ENCODE data around the gene NPY5R.

NPY5R gene

GRCh38 chr4:163309466-163309865 lies 34.2 kb upstream of the NPY5R start:
- Histone ChIP-seq H3K4me1 (ENCODE audit: control insufficient read depth in 2 of 2, insufficient read depth in 1 of 2, low read depth in 1 of 2, low read length in 2 of 2) (no peaks in the 10 kb centered on the region), H4K8ac (ENCODE audit: low read depth, low read length) (no peak overlapping the region), H3K18ac (ENCODE audit: low read length) (no peak overlapping the region), H3K36me3 (replicated peaks in 1 of 2; ENCODE audit: control insufficient read depth in 2 of 2, insufficient read depth in 2 of 2, low read length in 2 of 2) (no peaks in the 10 kb centered on the region), H2BK12ac (ENCODE audit: low read length) (no peak overlapping the region), H3K27ac (replicated peaks; ENCODE audit: low read length) (no peak overlapping the region), H3K14ac (ENCODE audit: low read length) (no peak overlapping the region), H3K27me3 (ENCODE audit: control insufficient read depth in 3 of 3, insufficient read depth in 3 of 3, low read depth in 1 of 3, low read length in 3 of 3) (no peaks in the 10 kb centered on the region), H2BK5ac (ENCODE audit: low read length) (no peak overlapping the region), H3K9me3 (replicated peaks in 1 of 2; ENCODE audit: control insufficient read depth in 2 of 2, insufficient read depth in 1 of 2, low read depth in 1 of 2, low read length in 2 of 2) (no peaks in the 10 kb centered on the region), H2BK120ac (ENCODE audit: low read depth, low read length) (no peak overlapping the region), H3K79me1 (ENCODE audit: low read depth, low read length) (no peaks in the 10 kb centered on the region), H3K9ac (ENCODE audit: low read depth, low read length, poor library complexity) (no peak overlapping the region), H2BK15ac (ENCODE audit: low read length) (no peak overlapping the region), H3K23ac (ENCODE audit: low read depth, low read length, poor library complexity) (no peak overlapping the region), H2AK5ac (ENCODE audit: low read depth, low read length) (no peak overlapping the region), H4K91ac (ENCODE audit: low read depth, low read length, poor library complexity) (no peak overlapping the region), H2AFZ (ENCODE audit: low read length) (no peak overlapping the region), H3K4me3 (ENCODE audit: low read length in 2 of 2) (no peak overlapping the region), H3K4me2 (ENCODE audit: insufficient read depth, low read length, poor library complexity, severe bottlenecking) (no peak overlapping the region), H3K4ac (ENCODE audit: low read length) (no peak overlapping the region)
- no CpG with 5 or more reads among the region's 1 CpG for WGBS, 2 donors (ENCODE audit: extremely low coverage in 2 of 2, insufficient read length in 2 of 2, insufficient replicate concordance in 1 of 2)
- DNase-seq (ENCODE audit: low spot score): no peak

DNA sequence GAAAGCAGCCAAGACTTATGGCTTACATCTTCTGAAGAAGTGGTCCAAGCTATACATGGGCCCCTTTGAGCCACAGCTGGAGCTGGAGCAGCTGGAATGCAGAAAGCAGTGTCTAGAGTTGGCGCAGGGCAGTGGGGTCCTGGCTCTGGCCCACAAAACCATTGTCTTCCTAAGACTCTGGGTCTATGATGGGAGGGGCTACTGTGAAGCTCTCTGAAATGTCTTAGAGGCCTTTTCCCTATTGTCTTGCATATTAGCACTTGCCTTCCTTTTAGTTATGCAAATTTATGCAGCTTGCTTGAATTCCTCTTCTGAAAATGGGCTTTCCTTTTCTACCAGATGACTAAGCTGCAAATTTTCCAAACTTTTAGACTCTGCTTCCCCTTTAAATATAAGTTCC lies 26.6 kb upstream of the NPY5R start:
- Histone ChIP-seq H2BK120ac (ENCODE audit: low read depth, low read length) (no peak overlapping the region), H3K23ac (ENCODE audit: low read depth, low read length, poor library complexity) (no peak overlapping the region), H2BK15ac (ENCODE audit: low read length) (no peak overlapping the region), H3K18ac (ENCODE audit: low read length) (no peak overlapping the region), H3K14ac (ENCODE audit: low read length) (no peak overlapping the region), H4K91ac (ENCODE audit: low read depth, low read length, poor library complexity) (no peak overlapping the region), H3K9me3 (replicated peaks in 1 of 2; ENCODE audit: control insufficient read depth in 2 of 2, insufficient read depth in 1 of 2, low read depth in 1 of 2, low read length in 2 of 2) (peaks cover 3 to 5% of the 10 kb centered on the region in 2 donors), H4K8ac (ENCODE audit: low read depth, low read length) (no peak overlapping the region), H3K4me1 (ENCODE audit: control insufficient read depth in 2 of 2, insufficient read depth in 1 of 2, low read depth in 1 of 2, low read length in 2 of 2) (no peaks in the 10 kb centered on the region), H3K9ac (ENCODE audit: low read depth, low read length, poor library complexity) (no peak overlapping the region), H2BK5ac (ENCODE audit: low read length) (no peak overlapping the region), H3K4me2 (ENCODE audit: insufficient read depth, low read length, poor library complexity, severe bottlenecking) (no peak overlapping the region), H3K27me3 (ENCODE audit: control insufficient read depth in 3 of 3, insufficient read depth in 3 of 3, low read depth in 1 of 3, low read length in 3 of 3) (no peaks in the 10 kb centered on the region), H2AK5ac (ENCODE audit: low read depth, low read length) (no peak overlapping the region), H2BK12ac (ENCODE audit: low read length) (no peak overlapping the region), H3K27ac (replicated peaks; ENCODE audit: low read length) (no peak overlapping the region), H3K36me3 (replicated peaks in 1 of 2; ENCODE audit: control insufficient read depth in 2 of 2, insufficient read depth in 2 of 2, low read length in 2 of 2) (no peaks in the 10 kb centered on the region), H3K4ac (ENCODE audit: low read length) (no peak overlapping the region), H3K4me3 (ENCODE audit: low read length in 2 of 2) (peak overlapping the region in 1 of 2 donors; percentile 67), H2AFZ (ENCODE audit: low read length) (no peak overlapping the region), H3K79me1 (ENCODE audit: low read depth, low read length) (no peaks in the 10 kb centered on the region)
- DNase-seq (ENCODE audit: low spot score): no peak
- WGBS, 2 donors (ENCODE audit: extremely low coverage in 2 of 2, insufficient read length in 2 of 2, insufficient replicate concordance in 1 of 2): no CpG with 5 or more reads among the region's 1 CpG

DNA sequence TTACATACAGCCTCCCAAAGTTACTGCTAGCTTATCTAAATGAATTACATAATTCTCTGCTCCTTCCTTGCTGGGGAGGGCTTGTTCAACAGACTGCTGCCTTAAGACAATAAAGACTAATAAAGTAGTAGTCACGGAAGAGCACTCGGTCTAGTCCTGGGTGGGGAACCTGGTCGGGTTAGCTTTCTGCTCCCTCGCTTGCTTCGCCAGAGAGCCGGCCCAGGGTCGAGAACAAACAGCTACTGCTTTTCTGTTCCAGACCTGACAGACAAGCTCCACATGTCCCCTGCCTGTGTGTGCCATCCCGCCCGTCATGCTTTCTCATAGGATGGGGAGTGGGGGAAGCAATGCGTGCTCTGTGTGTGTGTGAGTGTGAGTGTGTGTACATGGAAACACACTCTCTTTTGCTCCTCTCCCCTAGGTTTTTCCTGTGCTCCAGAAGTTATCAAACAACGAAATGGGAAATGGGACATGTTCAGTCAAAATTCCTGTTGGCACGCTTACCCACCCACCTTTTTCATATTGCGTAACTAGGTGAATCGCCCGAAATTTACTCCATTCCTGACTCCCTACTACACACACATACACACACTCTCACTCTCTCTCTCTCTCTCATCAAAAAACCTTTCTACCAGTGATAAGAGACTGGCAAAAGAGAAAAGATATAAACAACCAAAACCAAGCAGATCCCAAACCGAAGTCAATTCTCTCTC lies 12.6 kb upstream of the NPY5R start:
- Histone ChIP-seq H3K4me2 (ENCODE audit: insufficient read depth, low read length, poor library complexity, severe bottlenecking) (peak overlapping the region; percentile 93), H2AK5ac (ENCODE audit: low read depth, low read length) (no peak overlapping the region), H2BK5ac (ENCODE audit: low read length) (no peak overlapping the region), H3K79me1 (ENCODE audit: low read depth, low read length) (no peaks in the 10 kb centered on the region), H3K23ac (ENCODE audit: low read depth, low read length, poor library complexity) (no peak overlapping the region), H3K18ac (ENCODE audit: low read length) (no peak overlapping the region), H3K27ac (replicated peaks; ENCODE audit: low read length) (no peak overlapping the region), H3K4me3 (ENCODE audit: low read length in 2 of 2) (no peak overlapping the region), H4K8ac (ENCODE audit: low read depth, low read length) (no peak overlapping the region), H3K4ac (ENCODE audit: low read length) (no peak overlapping the region), H3K36me3 (replicated peaks in 1 of 2; ENCODE audit: control insufficient read depth in 2 of 2, insufficient read depth in 2 of 2, low read length in 2 of 2) (no peaks in the 10 kb centered on the region), H3K4me1 (ENCODE audit: control insufficient read depth in 2 of 2, insufficient read depth in 1 of 2, low read depth in 1 of 2, low read length in 2 of 2) (peaks cover 0 to 3% of the 10 kb centered on the region in 2 donors), H2BK120ac (ENCODE audit: low read depth, low read length) (no peak overlapping the region), H4K91ac (ENCODE audit: low read depth, low read length, poor library complexity) (no peak overlapping the region), H2AFZ (ENCODE audit: low read length) (peak overlapping the region; percentile 97), H3K27me3 (ENCODE audit: control insufficient read depth in 3 of 3, insufficient read depth in 3 of 3, low read depth in 1 of 3, low read length in 3 of 3) (peaks cover 0 to 39% (median 7%) of the 10 kb centered on the region in 3 experiments), H2BK12ac (ENCODE audit: low read length) (no peak overlapping the region), H2BK15ac (ENCODE audit: low read length) (no peak overlapping the region), H3K9ac (ENCODE audit: low read depth, low read length, poor library complexity) (no peak overlapping the region), H3K14ac (ENCODE audit: low read length) (no peak overlapping the region), H3K9me3 (replicated peaks in 1 of 2; ENCODE audit: control insufficient read depth in 2 of 2, insufficient read depth in 1 of 2, low read depth in 1 of 2, low read length in 2 of 2) (peaks cover 4% of the 10 kb centered on the region in 2 donors)
- DNase-seq (ENCODE audit: low spot score): no peak
- 100% methylated on average over 2 of the region's 16 CpGs; no CpG with 5 or more reads in 1 of the 2 donors for WGBS, 2 donors (ENCODE audit: extremely low coverage in 2 of 2, insufficient read length in 2 of 2, insufficient replicate concordance in 1 of 2)

DNA sequence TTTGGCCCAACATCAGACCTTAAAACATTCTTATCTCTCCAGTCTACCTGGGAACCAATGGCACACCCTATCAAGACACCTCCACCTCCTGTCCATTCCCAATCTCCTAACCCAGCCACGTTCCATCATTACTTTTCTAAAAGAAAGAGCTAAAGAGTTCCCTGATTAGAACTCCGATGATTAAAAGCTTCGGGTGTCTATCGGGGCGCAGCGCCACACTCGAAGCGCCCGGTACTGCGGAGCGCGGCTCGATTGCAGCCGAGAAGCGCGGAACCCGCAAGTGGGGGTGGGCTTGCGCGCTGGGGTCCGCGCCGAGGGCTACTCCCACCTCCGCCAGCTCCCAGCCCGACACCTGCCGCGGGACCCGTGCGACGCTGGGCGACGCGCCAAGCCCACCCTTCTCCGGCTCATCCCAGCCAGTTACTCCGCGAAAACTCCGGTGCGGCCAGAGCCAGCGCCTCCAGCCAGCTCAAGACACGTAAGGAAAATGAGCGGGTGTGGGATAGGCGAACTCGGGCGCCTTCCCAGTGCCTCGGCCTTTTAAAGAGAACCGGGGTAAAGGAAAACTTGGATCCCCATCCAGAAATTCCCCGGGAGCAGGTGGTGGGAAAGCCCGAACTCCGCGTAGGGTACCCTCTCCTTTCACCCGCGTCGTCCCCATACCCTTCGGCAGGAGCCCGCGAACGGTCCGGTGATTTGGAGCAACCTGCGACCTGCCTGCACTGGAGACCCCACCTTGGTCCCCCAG lies 11.9 kb upstream of the NPY5R start:
- Histone ChIP-seq H3K9ac (ENCODE audit: low read depth, low read length, poor library complexity) (peak overlapping the region; percentile 82), H2AFZ (ENCODE audit: low read length) (peak overlapping the region; percentile 97), H3K27me3 (ENCODE audit: control insufficient read depth in 3 of 3, insufficient read depth in 3 of 3, low read depth in 1 of 3, low read length in 3 of 3) (peaks cover 0 to 43% (median 7%) of the 10 kb centered on the region in 3 experiments), H4K8ac (ENCODE audit: low read depth, low read length) (no peak overlapping the region), H3K79me1 (ENCODE audit: low read depth, low read length) (no peaks in the 10 kb centered on the region), H2AK5ac (ENCODE audit: low read depth, low read length) (no peak overlapping the region), H3K4me2 (ENCODE audit: insufficient read depth, low read length, poor library complexity, severe bottlenecking) (peak overlapping the region; percentile 93), H3K27ac (replicated peaks; ENCODE audit: low read length) (no peak overlapping the region), H3K18ac (ENCODE audit: low read length) (peak overlapping the region; percentile 68), H3K4ac (ENCODE audit: low read length) (no peak overlapping the region), H2BK5ac (ENCODE audit: low read length) (no peak overlapping the region), H2BK15ac (ENCODE audit: low read length) (no peak overlapping the region), H3K36me3 (replicated peaks in 1 of 2; ENCODE audit: control insufficient read depth in 2 of 2, insufficient read depth in 2 of 2, low read length in 2 of 2) (no peaks in the 10 kb centered on the region), H3K23ac (ENCODE audit: low read depth, low read length, poor library complexity) (no peak overlapping the region), H3K4me3 (ENCODE audit: low read length in 2 of 2) (peak overlapping the region; percentile 56 to 89), H3K9me3 (replicated peaks in 1 of 2; ENCODE audit: control insufficient read depth in 2 of 2, insufficient read depth in 1 of 2, low read depth in 1 of 2, low read length in 2 of 2) (peaks cover 4% of the 10 kb centered on the region in 2 donors), H2BK12ac (ENCODE audit: low read length) (no peak overlapping the region), H2BK120ac (ENCODE audit: low read depth, low read length) (no peak overlapping the region), H3K4me1 (ENCODE audit: control insufficient read depth in 2 of 2, insufficient read depth in 1 of 2, low read depth in 1 of 2, low read length in 2 of 2) (peaks cover 0 to 3% of the 10 kb centered on the region in 2 donors), H3K14ac (ENCODE audit: low read length) (no peak overlapping the region), H4K91ac (ENCODE audit: low read depth, low read length, poor library complexity) (no peak overlapping the region)
- WGBS, 2 donors (ENCODE audit: extremely low coverage in 2 of 2, insufficient read length in 2 of 2, insufficient replicate concordance in 1 of 2): no CpG with 5 or more reads among the region's 58 CpGs
- peak; percentile 38 for DNase-seq (ENCODE audit: low spot score)
